COLO829 (cell line): ENCODE data around the gene TGFBR3.
"Not testable (repeated sequence)": the region's sequence is repeated elsewhere in the genome, so short reads cannot be mapped to it uniquely, and the experiment has no call there.

Experiments used
- DNase-seq: peaks from one replicate; pipeline ENCODE4 v3.0.0; 2012; ENCODE audit warnings: low spot score

Gene TGFBR3

DNA sequence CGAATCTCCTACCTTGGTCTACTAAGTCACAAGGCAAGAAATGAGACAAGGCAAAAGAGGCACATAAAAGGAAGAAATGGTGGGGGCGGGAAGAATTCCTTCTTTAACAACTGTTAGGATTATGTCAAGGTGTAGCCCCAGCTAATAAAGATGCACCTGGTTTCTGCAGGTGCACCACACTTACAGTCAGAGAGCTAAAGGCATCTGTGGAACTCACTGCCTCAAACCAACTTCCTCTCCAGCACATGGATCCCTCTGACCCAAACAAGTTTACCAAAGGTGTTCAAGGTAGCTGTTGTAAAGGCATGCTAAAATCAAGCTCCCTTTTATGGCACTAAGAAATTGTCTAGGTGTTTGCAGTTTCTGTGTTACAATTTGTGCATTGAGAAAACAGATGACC lies 38.1 kb downstream of the TGFBR3 start:
- DNase-seq: no peak

GRCh38 chr1:91846639-91847013 lies 39.3 kb downstream of the TGFBR3 start:
- no peak for DNase-seq

GRCh38 chr1:91846007-91846638 lies 39.8 kb downstream of the TGFBR3 start:
- DNase-seq: peak; percentile 13

DNA sequence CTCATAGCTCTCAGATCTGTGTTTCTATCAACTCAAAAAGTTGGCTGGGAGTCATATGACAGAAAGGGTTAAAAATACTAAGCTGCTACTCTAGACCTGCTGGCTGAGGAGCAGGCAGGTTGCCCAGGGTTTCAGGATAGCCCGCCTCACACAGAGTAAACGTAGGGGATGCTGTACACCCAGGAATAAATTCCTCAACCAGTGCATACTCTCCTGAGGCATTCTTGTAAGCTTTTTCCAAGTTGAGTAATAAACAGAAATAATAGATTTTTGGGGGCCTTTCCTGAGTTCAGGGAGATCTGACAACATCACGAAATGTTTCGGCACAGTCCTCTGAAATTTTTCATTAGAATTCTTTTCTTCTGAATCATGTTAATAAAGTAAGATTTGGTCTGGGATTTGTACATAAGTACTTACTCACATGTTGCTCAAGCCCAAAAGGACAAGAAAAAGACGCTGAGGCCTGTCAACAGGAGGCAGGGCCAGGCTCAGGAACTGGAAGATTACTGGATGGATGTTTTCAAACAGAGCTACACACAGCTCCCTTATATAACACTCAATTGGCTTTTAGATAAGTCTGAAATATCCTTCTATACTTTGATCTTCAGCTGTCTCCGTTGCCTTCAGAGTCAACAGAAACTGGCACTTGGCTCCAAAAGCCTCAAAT lies 41.0 kb downstream of the TGFBR3 start:
- no peak for DNase-seq

DNA sequence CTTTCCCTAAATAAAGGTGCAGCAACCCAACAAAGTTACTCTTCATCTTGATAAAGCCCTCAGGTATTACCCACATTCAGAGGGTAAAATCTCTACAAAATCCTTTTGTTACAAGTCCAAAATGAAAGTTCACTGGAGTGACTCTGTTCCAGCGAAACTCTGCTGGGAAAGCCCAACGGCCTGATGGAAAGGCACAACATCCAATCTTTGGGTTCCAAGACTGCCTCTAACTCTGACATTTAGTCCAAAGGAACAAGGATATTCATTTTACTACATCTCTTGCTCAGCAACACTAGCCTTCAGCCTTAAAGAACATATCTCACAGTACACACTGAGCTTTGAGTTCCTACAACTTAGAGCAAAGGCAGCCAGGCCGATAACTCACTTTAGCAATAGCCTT lies 42.1 kb downstream of the TGFBR3 start:
- DNase-seq: no peak

DNA sequence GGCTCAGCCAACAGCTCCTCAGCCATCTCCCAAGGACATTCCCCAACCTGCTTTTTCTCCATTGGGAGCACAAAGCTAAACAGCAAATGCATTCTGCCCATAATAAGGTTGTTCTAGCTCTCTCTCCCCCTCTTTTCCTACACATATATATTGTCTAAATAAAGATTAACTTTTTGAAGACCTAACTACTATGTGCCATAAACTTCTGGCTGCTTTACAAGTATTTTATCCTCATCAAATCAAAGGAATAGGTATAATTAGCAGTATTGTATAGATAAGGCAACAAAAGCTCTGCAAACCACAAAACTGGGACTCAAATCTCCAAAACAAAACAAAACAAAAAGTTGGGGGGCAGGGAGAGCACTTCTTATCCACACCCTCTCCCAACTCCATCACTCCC lies 43.4 kb downstream of the TGFBR3 start:
- DNase-seq: no peak

DNA sequence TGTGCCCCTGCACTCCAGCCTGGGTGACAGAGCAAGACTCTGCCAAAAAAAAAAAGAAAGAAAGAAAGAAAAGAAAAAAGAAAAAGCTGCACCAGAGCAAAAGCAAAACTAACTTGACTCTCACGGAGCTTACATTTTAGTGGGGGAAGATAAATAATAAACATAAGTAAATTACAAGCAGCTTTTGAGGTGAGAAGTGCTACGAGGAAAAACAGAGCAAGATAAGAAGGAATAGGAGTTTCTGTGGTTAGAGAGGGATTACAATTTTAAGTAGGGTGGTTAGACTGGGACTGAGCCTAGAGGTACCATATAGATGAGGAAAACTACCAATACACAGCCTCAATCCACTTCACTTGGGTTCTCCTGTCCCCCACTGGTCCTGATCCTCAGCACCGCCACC lies 43.9 kb downstream of the TGFBR3 start:
- no peak for DNase-seq

- DNase-seq: not testable (repeated sequence)
Measured at GRCh38 chr1:91840276-91840675, 45.7 kb downstream of the TGFBR3 start.

DNA sequence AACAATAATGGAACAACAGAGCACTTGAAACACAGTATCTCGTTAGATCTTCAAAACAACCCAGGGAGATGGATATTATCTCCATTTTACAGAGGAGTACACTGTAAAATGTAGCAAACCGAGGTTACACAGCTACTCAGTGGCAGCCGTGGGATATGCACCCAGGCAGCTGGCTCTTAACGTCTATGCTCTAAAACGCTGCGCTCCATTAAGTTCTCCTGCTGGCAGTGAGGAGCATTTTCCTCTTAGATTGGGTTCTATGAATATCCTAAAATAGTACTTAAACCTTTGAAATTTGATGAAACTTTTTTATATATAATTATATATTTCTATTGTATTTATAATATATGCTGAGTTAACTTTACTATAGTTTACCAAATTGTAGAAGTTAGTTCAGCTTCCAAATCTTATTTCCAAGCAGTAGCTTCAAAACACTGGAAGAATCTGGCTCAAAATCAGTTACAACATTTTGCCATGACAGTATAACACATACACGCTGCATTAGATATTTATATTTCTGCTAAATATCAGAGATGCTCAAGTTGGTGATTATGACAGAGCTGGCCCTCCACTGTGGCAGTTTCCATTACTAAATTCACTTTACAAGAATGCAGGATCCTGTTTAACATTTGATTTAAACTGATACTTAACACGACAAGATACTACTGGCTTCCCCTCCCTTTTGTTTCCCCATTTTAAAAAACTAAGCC lies 49.5 kb downstream of the TGFBR3 start:
- DNase-seq: no peak

DNA sequence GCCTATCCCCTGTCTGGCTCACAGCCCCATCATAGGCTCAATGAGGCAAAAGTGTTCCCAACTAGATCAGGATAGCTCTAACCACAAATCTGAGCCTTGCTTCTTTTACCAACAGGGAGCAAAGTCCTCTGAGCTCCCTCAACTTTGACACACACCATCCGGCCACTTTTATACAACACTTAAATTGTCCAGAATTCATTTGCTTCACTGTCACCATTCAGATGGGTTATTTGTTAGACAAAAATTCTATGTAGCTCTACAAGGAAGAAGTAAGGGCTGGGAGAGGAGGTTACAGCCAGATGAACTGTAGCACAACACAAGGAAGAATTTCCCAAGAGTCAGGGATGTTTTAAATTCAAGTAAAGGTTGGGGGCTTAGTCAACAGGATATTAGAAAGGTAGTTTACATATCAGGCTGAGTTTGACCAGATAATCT lies 50.8 kb downstream of the TGFBR3 start:
- DNase-seq: no peak

DNA sequence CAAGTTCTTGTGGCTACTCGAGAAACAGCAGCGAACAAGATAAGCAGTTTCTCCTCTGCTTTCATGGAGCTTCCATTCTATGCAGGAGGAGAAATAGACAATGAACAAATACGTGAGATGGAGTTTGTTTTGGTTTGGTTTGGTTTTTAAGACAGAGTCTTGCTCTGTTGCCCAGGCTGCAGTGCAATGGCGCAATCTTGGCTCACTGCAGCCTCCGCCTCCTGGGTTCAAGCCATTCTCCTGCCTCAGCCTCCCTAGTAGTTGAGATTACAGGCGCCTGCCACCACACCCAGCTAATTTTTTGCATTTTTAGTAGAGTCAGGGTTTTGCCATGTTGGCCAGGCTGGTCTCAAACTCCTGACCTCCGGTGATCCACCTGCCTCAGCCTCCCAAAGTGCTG lies 51.4 kb downstream of the TGFBR3 start:
- not testable (repeated sequence) for DNase-seq

GRCh38 chr1:91833946-91834345 lies 52.0 kb downstream of the TGFBR3 start:
- DNase-seq: no peak

GRCh38 chr1:91831132-91831930 lies 54.6 kb downstream of the TGFBR3 start:
- no peak for DNase-seq

DNA sequence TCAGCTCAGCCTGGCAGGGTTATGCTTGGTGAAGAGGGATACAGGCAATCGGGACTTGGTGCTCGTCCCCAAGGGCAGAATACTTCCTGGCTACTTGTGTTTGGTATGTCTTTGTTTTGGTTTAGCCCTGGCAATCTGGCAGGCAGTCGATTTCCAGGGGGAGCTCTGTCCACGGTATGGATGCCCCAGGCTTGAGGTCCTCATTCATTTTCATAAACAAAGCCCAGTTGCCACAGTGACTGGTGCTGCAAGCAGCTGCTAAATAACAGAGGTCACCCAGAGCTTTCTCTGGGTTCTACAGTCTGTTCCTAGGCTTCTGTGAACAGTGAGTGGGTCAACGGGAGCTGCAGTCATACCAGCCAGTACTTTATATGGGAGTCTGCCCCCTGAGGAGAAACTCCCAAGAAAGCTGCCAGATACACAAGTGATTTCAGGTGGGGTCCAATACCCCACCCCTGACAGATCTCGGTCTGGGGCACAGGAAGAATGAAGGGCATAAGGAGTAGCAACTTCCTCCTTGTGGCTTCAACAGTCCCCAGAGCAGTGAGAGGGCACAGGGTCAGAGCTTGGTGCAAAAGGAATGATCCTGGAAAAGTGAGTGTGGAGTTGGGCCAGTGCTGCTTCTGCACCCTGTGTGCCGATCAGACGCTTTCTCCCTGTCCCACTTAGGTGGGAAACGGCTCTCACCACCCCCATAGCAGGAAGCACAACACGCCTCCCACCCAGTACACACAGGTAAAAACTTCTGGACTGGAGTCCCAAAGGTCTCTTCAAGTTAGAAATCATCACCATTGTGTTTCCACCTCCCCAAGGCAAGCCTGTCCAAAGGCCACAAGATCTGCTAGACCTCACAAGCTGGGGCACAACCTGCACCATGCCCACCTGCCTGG lies 55.5 kb downstream of the TGFBR3 start:
- no peak for DNase-seq

DNA sequence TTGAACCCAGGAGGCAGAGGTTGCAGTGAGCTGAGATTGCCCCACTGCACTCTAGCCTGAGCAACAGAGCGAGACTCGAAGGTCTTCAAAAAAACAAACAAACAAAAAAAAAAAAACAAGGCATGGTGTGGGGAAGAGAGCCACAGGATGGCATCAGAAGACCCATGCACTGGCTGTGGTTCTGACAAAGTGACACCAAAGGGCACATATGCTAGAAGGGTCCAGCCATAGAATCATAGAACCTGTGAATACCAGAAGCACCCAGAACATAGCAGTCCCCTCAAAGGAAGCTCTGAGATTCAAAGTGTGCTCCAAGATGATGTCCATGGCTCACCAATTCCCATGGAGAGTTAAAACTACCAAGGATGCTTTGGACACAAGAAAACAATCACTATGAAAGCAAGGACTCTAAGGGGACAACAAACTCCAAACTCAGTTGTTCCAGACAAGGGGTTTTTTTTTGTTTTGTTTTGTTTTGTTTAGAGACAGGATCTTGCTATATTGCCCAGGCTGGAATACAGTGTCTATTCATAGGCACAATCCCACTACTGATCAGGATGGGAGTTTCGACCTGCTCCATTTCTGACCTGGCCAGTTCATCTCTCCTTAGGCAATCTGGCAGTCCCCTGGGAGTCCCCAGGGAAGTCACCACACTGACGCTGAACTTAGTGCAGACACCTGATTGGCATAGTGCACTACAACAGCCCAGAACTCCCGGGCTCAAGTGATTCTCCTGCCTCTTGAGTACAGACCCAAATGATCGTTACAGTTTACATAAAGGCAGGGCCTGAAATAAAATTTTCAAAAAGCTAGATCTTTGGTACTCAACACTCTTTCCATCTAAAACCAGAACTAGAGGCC lies 56.4 kb downstream of the TGFBR3 start:
- DNase-seq: no peak

DNA sequence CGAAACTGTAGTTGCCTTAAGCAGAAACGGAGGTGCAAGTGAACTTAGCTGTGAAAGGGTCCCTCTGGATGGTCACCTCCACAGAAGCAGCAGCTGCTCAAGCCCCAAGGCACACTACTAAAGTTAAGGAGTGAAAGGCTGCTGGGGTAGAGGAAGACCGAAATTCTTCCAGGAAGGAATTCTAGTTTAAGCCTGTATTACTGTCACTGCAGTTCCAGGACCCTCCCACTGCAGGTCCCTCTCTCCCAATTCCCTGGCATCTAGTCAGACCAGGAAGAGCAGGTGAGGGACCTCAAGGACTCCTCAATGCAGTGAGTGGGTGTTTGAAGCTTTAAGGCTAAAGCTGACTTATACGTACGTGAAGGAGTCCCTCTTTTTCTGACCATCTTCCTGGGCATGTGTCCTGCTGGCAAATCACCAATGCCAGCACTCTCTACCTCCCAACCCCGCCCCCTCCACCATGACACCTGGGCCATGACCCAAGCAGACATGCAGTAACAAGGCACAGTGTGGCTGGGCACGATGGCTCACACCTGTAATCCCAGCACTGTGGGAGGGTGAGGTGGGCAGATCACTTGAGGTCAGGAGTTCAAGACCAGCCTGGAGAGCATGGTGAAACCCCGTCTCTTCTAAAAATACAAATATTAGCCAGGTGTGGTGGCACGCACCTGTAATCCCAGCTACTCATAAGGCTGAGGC lies 57.2 kb downstream of the TGFBR3 start:
- DNase-seq: no peak

DNA sequence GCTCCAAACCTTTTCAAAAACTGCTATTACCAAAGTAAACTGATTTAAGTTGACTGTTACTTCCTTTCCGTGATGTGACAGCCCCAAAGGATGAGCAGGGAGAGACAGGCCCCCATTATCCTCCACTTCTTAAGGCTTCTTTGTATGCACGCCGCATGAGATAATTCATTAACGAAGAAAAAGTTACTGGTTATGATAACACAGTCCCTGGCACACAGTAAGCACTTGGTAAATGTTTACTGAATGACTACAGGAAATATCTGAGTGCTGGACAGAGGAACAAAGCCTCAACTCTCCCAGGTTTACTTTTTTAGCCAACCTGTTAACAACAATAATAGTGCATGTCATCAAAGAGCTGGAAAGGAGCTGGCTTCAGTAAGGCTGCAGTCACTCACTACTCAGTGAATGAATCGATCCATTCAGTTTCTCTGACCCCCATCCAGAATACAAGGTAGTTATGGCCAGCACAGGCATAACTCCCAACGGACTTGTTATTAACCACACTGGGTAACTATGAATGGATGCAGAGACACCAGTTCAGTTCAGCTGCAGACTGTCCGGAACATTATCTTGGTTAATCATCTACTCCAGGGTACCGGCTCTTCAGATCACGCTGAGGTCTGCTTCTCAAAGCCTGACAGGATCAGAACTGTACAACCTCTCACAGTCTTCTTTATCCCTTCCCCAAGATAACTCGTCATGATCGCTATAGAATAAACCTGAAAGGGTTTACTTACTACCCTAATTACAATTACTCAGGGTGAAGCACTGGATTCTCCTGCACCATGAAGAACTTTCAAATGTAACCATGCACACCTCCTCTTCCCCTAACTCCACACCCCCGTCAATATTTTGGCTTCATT lies 58.3 kb downstream of the TGFBR3 start:
- DNase-seq: peak; percentile 50

DNA sequence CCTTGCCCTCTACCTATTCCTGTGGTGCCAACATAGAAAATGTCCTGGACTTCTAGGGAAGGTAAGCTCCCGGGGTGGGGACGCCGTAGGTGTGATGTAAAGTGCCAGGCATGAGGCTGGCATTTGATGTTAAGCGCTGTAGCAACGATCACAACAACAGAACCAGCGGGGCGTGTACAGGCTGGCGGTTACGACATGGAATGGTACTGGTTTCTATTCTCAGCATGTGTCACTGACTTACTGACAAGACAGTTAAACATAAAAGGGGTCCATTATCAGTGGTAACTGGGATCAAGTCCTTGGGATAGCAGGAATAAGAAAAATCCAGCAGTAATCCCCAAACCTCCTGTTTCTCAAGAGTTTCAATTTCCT lies 58.9 kb downstream of the TGFBR3 start:
- DNase-seq: peak; percentile 19

GRCh38 chr1:91826649-91827048 lies 59.3 kb downstream of the TGFBR3 start:
- no peak for DNase-seq
